HL-60/S4 treated with phorbol 12-myristate 13-acetate at 8.2 ng/mL for 4 days and 3 days (cell line): ENCODE measurements around the gene RACGAP1.

Experiments
- in situ Hi-C: fragments of 300-500 bp; cut with MboI; formaldehyde crosslinking; loops from 2 replicates; pipeline ENCODE4 v1.15.0; 2022; ENCODE audit warnings: low sequenced_read_pairs

RACGAP1 gene

GRCh38 chr12:49961111-49961922, 64.0 kb downstream of the RACGAP1 start, which contains the start of gene AQP5:
TSS of gene AQP5 (plus strand) at chr12:49961872. CDS start at chr12:49962018, 146 bp downstream.
- in situ Hi-C loops: loop anchor here (25.0 kb wide), 1 partner anchor 226 kb away; no protein-coding TSS in a partner anchor

GRCh38 chr12:49960474-49961110, 64.7 kb downstream of the RACGAP1 start:
- in situ Hi-C loops: loop anchor here (25.0 kb wide), 1 partner anchor 227 kb away; no protein-coding TSS in a partner anchor

- in situ Hi-C loops: loop anchor here (25.0 kb wide), 1 partner anchor 227 kb away; no protein-coding TSS in a partner anchor
These were observed 65.4 kb downstream of the RACGAP1 start for GRCh38 chr12:49959685-49960473.

GRCh38 chr12:49957570-49957967, 67.7 kb downstream of the RACGAP1 start:
- in situ Hi-C loops: loop anchor here (25.0 kb wide), 1 partner anchor 230 kb away; no protein-coding TSS in a partner anchor

GRCh38 chr12:49956663-49957569, 68.4 kb downstream of the RACGAP1 start:
- in situ Hi-C loops: loop anchor here (25.0 kb wide), 1 partner anchor 230 kb away; no protein-coding TSS in a partner anchor

GRCh38 chr12:49955899-49956662, 69.2 kb downstream of the RACGAP1 start:
- in situ Hi-C loops: loop anchor here (25.0 kb wide), 1 partner anchor 231 kb away; no protein-coding TSS in a partner anchor

DNA sequence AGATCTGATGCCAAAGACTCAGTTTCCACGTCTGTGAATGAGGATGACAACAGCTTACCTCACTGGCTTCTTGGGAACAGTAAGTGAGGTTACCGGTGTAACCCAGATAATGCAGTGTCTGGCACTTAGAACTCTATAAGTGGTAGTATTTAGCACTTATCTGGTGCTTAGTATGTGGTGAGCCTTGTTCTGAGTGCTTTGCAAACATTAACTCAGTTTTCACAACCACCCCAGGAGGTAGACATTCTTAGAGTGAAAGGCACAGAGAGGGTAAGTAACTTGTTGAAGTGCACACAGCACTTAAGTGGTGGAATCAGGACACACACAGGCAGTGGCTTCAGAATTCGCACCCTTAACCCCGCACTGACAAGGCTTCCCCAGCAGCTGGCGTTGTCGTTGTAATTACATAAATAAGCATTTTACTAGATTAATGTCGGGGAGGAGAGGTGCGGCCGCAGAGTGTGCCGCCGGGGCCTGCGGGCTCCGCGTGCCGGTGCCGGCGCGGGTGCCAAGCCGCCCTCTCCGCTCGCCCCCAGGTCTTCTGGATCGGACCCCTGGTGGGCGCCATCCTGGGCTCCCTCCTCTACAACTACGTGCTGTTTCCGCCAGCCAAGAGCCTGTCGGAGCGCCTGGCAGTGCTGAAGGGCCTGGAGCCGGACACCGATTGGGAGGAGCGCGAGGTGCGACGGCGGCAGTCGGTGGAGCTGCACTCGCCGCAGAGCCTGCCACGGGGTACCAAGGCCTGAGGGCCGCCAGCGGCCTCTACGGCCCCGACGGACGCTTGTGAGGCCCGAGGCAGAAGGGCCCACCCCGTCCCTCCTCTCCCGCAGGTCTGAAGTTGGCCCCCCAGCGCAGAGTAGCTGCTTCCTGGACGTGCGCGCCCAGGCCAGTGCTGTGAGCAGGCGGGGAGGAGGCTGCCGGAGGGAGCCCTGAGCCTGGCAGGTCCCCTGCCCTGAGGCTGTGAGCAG, 70.1 kb downstream of the RACGAP1 start:
- in situ Hi-C loops: loop anchor here (25.0 kb wide), 1 partner anchor 232 kb away; no protein-coding TSS in a partner anchor

DNA sequence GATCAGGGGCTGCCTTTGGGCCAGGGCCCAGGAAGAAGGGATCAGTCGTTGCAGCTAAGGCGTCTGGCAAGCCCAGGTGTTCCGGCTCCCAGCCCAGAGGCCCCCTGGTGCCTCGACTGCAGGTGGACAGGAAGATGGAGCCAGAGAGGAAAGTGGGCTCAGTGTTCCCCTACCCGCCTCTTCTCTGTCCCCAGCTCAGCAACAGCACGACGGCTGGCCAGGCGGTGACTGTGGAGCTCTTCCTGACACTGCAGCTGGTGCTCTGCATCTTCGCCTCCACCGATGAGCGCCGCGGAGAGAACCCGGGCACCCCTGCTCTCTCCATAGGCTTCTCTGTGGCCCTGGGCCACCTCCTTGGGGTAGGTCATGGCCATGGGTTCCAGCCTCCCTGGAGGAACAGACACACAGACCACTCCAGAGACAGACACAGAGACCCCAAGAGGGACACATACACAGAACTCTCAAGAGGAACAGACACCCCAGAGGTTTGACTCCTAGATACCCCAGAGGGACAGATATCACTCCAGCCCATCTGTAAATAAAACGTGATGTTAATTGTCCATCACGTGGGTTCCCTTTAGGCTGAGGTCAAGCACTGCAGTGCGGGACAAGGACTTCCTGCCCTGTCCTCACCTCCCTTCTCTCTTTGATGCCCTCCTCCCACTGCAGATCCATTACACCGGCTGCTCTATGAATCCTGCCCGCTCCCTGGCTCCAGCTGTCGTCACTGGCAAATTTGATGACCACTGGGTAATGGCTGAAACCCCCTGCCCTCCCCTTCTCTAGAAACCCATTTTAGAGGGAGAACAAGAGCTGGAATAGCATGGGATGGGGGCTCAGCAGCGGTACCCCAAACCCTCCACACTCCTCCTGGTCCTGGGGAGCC, 71.1 kb downstream of the RACGAP1 start:
- in situ Hi-C loops: loop anchor here (25.0 kb wide), 1 partner anchor 233 kb away; no protein-coding TSS in a partner anchor

- in situ Hi-C loops: loop anchor here (25.0 kb wide), 1 partner anchor 234 kb away; no protein-coding TSS in a partner anchor
These were observed 72.1 kb downstream of the RACGAP1 start for GRCh38 chr12:49953151-49953550.

GRCh38 chr12:49952391-49953055, 72.8 kb downstream of the RACGAP1 start:
- in situ Hi-C loops: loop anchor here (25.0 kb wide), 1 partner anchor 235 kb away; no protein-coding TSS in a partner anchor

GRCh38 chr12:49951411-49952240, 73.7 kb downstream of the RACGAP1 start:
- in situ Hi-C loops: loop anchor here (25.0 kb wide), 1 partner anchor 236 kb away; no protein-coding TSS in a partner anchor

DNA sequence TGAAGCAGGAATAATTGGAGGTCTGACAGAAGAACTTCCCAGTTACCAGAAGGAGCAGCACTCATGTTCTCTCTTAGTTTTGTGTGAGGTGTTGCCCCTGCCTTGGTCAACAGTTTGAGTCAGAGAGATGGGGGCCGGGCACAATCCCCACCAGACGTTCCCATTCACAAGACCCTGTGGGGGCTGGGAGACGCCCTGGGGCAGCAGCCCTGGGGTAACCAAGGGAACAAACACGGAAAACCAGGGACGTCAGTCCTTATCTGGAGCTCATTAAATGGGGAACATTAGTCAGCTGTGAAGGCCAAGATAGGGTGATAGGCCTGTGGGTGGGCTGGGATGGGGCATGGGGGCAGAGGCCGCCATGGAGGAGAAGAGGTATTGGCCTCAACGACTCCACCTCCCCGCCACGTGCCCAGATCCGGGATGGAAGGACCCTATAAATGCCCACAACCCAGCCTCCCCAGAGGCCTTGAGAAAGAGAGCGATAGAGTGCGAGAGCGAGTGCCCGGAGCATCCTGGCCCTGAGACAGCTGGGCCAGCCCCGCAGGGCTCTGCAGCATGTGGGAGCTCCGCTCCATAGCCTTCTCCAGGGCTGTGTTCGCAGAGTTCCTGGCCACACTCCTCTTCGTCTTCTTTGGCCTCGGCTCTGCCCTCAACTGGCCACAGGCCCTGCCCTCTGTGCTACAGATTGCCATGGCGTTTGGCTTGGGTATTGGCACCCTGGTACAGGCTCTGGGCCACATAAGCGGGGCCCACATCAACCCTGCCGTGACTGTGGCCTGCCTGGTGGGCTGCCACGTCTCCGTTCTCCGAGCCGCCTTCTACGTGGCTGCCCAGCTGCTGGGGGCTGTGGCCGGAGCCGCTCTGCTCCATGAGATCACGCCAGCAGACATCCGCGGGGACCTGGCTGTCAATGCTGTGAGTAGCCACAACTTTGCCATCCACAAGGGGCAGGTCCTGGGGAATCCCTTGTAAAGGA, 74.7 kb downstream of the RACGAP1 start, which contains the start of gene AQP2:
Gene AQP2 (plus strand): TSS at position 465 of the 979 bp plus-strand sequence. CDS start 94 bp downstream, at position 559.
- in situ Hi-C loops: loop anchor here (25.0 kb wide), 1 partner anchor 237 kb away; no protein-coding TSS in a partner anchor

GRCh38 chr12:49949866-49950265, 75.4 kb downstream of the RACGAP1 start:
- in situ Hi-C loops: loop anchor here (25.0 kb wide), 1 partner anchor 237 kb away; no protein-coding TSS in a partner anchor
